ENCODE data around the gene TXLNB.
"Not testable (repeated sequence)": the region's sequence is repeated elsewhere in the genome, so short reads cannot be mapped to it uniquely, and the experiment has no call there.

The TXLNB gene

DNA sequence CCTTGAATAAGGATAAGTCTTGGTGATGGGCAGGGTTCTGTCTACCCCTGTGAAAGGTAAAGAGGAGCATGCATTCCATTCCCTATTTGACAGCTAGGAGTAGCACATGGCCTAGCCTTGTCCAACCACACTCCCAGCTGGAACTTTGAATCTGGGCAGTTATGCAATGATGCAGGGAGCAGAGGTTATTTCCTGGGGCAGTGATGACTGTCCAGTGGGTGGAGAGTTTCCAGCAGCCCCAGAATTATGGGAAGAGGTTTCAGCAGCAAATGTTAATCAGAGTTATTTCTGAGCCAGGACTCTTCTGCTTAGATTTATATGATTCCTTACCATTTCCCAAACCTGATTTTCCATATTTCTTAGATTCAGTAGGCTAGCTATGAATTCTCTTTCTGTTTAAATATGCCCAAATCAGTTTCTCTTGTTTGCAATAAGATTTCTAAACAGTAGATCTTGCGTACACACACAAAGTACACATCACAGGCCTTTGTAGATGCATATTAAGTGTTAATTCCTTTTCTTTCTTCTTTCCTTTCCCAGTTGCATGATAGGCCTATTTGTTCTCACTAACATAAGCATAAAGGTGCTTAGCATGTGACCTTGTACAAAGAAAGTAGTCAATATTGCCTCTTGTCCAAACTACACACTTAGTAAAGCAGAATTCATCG lies 17.3 kb upstream of the TXLNB start:
- no peak for DNase-seq

- DNase-seq = no peak
Observed at GRCh38 chr6:139308286-139308916, 16.6 kb upstream of the TXLNB start.

GRCh38 chr6:139306291-139306981 lies 14.6 kb upstream of the TXLNB start:
- DNase-seq = no peak

DNA sequence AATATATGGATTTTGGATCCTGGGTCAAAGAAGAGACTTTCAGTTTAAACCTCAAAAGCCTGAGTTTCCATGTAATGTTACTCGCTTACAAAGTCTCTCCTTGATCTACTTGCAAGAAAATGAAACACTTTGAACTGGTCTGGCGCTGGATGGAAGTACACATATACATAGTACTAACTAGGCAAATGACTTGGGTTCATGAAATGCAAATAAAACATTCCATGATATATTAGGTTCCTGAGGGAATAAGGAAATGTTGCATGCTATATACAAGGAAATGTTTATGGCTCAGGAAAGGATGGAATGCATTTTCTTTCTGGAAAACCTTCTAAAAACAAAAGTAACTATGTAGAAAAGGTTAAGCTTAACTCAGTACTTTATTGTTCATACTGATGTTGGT lies 11.4 kb upstream of the TXLNB start:
- no peak for DNase-seq

GRCh38 chr6:139297921-139298320 lies 6.1 kb upstream of the TXLNB start:
- no peak for DNase-seq

DNA sequence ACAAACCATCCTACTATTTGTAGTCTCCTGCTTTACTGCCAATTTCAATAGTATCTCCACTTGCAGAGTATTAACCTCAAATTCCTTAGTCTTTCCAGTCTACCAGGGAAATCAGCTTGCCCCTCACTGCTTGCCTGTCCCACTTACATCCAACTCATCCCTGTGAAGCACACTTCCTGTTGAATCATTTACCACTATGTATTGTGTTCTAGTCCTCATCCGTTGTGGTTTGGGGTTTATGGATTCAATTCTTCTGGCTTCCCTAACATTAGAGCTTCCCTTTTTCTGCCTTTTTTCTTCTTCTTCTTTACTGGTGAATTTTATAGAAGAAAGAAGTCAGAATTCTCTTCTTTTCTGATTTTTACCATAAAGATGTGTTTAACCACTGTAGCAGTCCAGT lies 5.1 kb upstream of the TXLNB start:
- DNase-seq = no peak

- DNase-seq = no peak
Observed at GRCh38 chr6:139295901-139296300, 4.1 kb upstream of the TXLNB start.

GRCh38 chr6:139294090-139294489 lies 2.3 kb upstream of the TXLNB start:
- no peak for DNase-seq

DNA sequence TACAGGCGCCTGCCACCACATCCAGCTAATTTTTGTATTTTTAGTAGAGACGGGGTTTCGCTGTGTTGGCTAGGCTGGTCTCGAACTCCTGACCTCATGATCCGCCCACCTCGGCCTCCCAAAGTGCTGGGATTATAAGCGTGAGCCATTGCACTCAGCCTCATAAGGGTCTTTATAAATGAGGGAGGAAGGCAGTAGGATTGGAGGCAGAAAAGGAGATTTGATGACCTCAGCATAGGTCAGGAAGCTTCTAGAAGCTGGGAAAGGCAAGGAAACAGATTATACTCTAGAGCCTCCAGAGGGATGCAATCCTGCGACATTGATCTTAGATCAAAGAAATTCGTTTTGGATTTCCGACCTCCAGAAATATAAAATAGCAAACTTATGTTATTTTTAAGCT lies 1.4 kb upstream of the TXLNB start:
- DNase-seq = not testable (repeated sequence)

DNA sequence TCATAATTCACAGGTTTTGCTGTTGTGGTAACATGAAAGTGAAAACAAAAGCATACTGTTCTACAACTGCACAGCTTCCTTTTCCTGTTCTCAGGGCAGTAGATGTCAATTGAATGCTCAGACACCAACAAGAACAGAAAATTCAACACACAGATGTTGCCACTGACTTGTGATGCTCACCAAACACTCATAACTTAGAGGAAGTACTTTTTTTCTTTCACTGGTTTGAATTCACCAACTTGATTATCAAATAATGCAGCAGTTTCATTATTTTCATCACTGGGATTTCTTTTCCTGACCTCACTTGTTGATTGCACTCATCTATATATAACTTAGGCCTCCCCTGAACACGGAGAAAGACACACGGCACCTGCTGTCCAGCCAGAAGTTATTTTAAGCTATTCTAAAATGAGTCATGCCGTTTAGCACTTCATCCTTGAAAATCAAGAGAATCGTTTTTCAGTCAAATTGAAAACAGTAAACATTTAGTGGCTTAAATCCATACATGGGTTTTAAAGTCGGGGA lies 949 bp downstream of the TXLNB start:
- no peak for DNase-seq

GRCh38 chr6:139289233-139289632 lies 2.6 kb downstream of the TXLNB start:
- DNase-seq = no peak

DNA sequence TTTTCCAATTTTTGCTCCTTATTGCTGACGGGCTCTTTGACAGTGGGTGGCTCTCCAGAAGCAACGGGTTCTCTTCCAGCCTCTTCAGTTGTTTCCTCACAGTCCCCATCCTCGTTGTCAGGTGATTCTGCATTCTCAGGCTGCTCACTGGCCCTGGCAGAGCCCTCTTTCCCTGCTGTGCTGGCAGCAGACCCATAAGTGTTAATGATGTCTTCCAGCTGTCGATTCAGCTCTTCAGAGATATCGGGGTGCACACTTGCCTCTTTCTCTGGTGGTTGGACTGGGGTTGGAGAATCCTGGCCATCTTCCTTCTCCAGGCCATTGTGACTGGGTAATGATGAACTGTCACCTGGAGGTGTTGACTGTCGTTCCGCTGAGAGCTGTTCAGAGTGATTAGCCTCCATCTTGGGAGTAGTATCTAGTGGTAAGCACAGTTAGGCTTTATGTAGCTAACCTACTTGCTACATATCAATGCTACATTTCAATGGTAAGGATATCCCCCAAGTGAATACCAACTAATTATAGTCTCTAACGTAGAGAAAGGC lies 3.2 kb downstream of the TXLNB start:
- no peak for DNase-seq

DNA sequence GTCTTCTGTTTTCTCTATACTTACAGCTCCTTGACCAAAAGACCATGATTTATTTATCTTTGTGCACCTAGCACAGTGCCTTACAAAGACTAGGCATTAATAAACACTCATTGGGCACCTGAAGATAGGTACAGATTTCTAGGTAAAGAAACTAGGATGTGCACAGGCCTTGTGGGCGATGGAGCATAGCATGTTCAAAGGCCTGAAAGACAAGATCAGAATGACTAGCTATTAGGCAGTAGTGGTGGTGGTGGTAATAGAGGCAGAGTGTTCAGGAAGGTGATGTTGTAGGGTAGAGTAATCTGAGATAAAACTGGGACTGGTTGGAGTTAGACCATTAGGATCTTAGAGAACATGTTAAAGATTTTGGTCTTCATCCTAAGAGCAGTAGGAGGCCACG lies 3.9 kb downstream of the TXLNB start:
- DNase-seq = no peak

- DNase-seq = not testable (repeated sequence)
Observed at GRCh38 chr6:139286438-139286837, 5.4 kb downstream of the TXLNB start.

GRCh38 chr6:139285590-139285989 lies 6.2 kb downstream of the TXLNB start:
- DNase-seq = no peak

- DNase-seq = no peak
Observed at GRCh38 chr6:139284789-139285188, 7.0 kb downstream of the TXLNB start.

DNA sequence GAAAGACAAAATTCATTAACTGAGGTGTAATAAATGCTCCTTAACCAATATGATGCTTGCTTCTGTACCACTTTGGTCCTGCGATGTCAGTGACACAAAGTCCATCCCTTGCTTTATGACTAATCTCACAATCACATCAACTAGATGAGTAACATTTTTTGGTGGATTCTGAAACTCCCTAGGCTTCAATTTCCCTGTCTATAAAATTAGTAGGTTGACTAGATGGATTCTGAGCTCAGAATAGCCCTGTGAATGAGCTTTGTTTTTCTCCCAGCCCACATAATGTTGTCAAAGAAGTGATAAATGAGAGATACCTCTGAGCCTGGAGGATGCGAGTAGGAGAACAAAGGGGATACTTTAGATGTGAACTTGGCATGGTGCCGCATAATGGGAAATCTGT lies 9.1 kb downstream of the TXLNB start:
- no peak for DNase-seq

GRCh38 chr6:139278190-139278589 lies 13.6 kb downstream of the TXLNB start:
- no peak for DNase-seq

GRCh38 chr6:139277587-139277986 lies 14.2 kb downstream of the TXLNB start:
- no peak for DNase-seq

GRCh38 chr6:139277161-139277560 lies 14.6 kb downstream of the TXLNB start:
- no peak for DNase-seq

GRCh38 chr6:139275279-139276055 lies 16.3 kb downstream of the TXLNB start:
- DNase-seq = no peak

DNA sequence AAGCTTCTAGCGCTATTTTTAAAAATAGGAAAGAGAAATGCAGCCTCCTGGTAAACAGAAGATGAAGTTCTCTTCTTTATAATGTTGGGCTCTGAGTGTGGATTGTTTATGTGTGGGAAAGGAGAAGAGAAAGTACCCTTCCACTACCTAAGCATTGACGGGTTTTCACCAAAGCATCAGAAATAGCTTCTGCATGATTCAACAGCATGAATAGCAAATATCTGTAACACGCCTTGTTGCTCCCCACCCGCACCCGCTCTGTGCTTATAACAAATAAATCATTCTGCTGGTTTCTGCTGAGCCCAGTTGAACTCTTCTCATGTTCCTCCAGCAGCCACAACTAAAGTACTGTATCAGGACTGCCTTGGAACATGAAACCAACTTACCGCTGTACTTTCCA lies 20.7 kb downstream of the TXLNB start:
- no peak for DNase-seq

- no peak for DNase-seq
Observed at GRCh38 chr6:139270249-139270648, 21.5 kb downstream of the TXLNB start.

Data from NCI-H524 (cell line).